GM18498 (cell line): ENCODE measurements around the gene GCH1.
A peak's percentile ranks its signal among the peaks of the same experiment; 100 is the strongest.
"Not testable (repeated sequence)": the region's sequence is repeated elsewhere in the genome, so short reads cannot be mapped to it uniquely, and the experiment has no call there.

Experiments
- ATAC-seq: cut with Tn5 transposase; IDR thresholded peaks from one replicate; pipeline ENCODE4 v1.9.1; 2021; ENCODE audit warnings: mild to moderate bottlenecking, moderate library complexity; ENCODE audit not compliant: unreplicated experiment

GCH1 gene

GRCh38 chr14:54908973-54909372 lies 6.3 kb upstream of the GCH1 start:
- ATAC-seq = not testable (repeated sequence)

GRCh38 chr14:54908190-54908589 lies 5.6 kb upstream of the GCH1 start:
- no peak for ATAC-seq

GRCh38 chr14:54906075-54906474 lies 3.4 kb upstream of the GCH1 start:
- no peak for ATAC-seq

DNA sequence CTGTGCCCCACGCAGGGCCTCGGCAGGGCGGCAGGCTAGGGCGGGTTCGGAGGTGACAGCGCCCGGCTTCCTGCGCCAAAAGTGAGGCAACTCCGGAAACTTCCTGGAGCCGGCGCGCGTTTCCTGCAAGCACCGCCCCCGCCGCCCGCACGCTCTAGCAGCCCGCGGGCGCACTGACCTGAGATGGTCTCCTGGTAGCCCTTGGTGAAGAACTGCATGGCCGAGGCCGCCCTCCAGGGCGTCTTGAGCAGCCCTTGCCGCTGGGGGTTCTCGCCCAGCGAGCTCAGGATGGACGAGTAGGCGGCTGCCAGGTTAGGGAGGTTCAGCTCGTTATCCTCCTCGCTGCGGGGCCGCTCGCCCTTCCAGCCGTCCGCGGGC lies 494 bp downstream of the GCH1 start:
- peak; percentile 55 for ATAC-seq

GRCh38 chr14:54901380-54902142 lies 1.1 kb downstream of the GCH1 start:
- ATAC-seq = no peak

GRCh38 chr14:54899573-54899972 lies 3.1 kb downstream of the GCH1 start:
- ATAC-seq = no peak

GRCh38 chr14:54897809-54898555 lies 4.6 kb downstream of the GCH1 start:
- not testable (repeated sequence) for ATAC-seq

GRCh38 chr14:54895683-54896082 lies 6.9 kb downstream of the GCH1 start:
- no peak for ATAC-seq

GRCh38 chr14:54894995-54895394 lies 7.6 kb downstream of the GCH1 start:
- no peak for ATAC-seq

- no peak for ATAC-seq
Observed at GRCh38 chr14:54893151-54893760, 9.4 kb downstream of the GCH1 start.

GRCh38 chr14:54891471-54892245 lies 11.0 kb downstream of the GCH1 start:
- no peak for ATAC-seq

GRCh38 chr14:54890788-54891187 lies 11.8 kb downstream of the GCH1 start:
- ATAC-seq = peak; percentile 73

- ATAC-seq = no peak
Observed at GRCh38 chr14:54889919-54890318, 12.7 kb downstream of the GCH1 start.

GRCh38 chr14:54882521-54882920 lies 20.1 kb downstream of the GCH1 start:
- ATAC-seq = no peak

GRCh38 chr14:54881761-54882401 lies 20.7 kb downstream of the GCH1 start:
- ATAC-seq = peak; percentile 57

- peak; percentile 72 for ATAC-seq
Observed at GRCh38 chr14:54881235-54881760, 21.3 kb downstream of the GCH1 start.

DNA sequence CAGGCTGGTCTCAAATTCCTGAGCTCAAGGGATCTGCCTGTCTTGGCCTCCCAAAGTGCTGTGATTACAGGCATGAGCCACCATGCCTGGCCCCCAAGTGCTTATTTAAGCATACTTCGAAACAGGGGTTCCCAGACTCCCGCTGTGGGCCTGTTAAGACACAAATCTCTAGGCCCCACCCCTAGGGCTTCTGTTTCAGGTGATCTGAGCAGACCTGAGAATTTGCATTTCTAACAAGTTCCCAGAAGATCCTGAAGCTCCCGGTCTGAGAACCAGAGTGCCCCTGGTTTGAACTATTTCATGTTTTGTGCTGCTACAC lies 25.0 kb downstream of the GCH1 start:
- no peak for ATAC-seq

- ATAC-seq = no peak
Observed at GRCh38 chr14:54877015-54877702, 25.5 kb downstream of the GCH1 start.

- not testable (repeated sequence) for ATAC-seq
Observed at GRCh38 chr14:54875648-54876047, 27.0 kb downstream of the GCH1 start.
